Activated CD4-positive, alpha-beta memory T cell treated with anti-CD3 and anti-CD28 coated beads, Interleukin-2, amount 10 ng/mL, durations not matched to agents 7 days and 5 days (primary cell): ENCODE measurements around the gene C4orf36. TPM values are rescaled to one million over a fixed set of nuclear protein-coding genes. Genes with fewer than 3 reads are reported as not detected.
"Not testable (repeated sequence)": the region's sequence is repeated elsewhere in the genome, so short reads cannot be mapped to it uniquely, and the experiment has no call there.

Experiments
- CTCF ChIA-PET: fragments of 350-600 bp; sonication (Branson Sonifier 250); formaldehyde crosslinking; loops from one replicate; lab custom pipeline; 2021; ENCODE audit warnings: antibody characterized with exemption, inconsistent platforms; lab: Charles Lee
- POLR2A ChIA-PET: fragments of 350-600 bp; sonication (Branson Sonifier 250); formaldehyde crosslinking; loops from one replicate; lab custom pipeline; 2021; ENCODE audit warnings: antibody characterized with exemption; lab: Charles Lee
- DNase-seq: peaks from one replicate; pipeline ENCODE4 v3.0.0-alpha.2; 2020
- H3K27ac Mint-ChIP-seq: one replicate; pipeline ENCODE4 v1.8.0; 2021; ENCODE audit warnings: mild to moderate bottlenecking, mixed read lengths
- H3K27me3 Mint-ChIP-seq: one replicate; pipeline ENCODE4 v1.8.0; 2021; ENCODE audit warnings: mixed read lengths
- H3K36me3 Mint-ChIP-seq: one replicate; pipeline ENCODE4 v1.8.0; 2021; ENCODE audit warnings: low read depth, mixed read lengths
- H3K4me1 Mint-ChIP-seq: one replicate; pipeline ENCODE4 v1.8.0; 2021; ENCODE audit warnings: mixed read lengths
- H3K4me3 Mint-ChIP-seq: one replicate; pipeline ENCODE4 v1.8.0; 2021; ENCODE audit warnings: mild to moderate bottlenecking, mixed read lengths
- H3K9me3 Mint-ChIP-seq: one replicate; pipeline ENCODE4 v1.8.0; 2021; ENCODE audit warnings: mixed read lengths
- total RNA-seq, 2 experiments: library from RNA; stranded (reverse); gene quantifications; one replicate each; pipeline ENCODE4 v1.2.3, GENCODE V29; 2021

Gene C4orf36
- total RNA-seq, 2 experiments from 2014 or later = not detected

DNA sequence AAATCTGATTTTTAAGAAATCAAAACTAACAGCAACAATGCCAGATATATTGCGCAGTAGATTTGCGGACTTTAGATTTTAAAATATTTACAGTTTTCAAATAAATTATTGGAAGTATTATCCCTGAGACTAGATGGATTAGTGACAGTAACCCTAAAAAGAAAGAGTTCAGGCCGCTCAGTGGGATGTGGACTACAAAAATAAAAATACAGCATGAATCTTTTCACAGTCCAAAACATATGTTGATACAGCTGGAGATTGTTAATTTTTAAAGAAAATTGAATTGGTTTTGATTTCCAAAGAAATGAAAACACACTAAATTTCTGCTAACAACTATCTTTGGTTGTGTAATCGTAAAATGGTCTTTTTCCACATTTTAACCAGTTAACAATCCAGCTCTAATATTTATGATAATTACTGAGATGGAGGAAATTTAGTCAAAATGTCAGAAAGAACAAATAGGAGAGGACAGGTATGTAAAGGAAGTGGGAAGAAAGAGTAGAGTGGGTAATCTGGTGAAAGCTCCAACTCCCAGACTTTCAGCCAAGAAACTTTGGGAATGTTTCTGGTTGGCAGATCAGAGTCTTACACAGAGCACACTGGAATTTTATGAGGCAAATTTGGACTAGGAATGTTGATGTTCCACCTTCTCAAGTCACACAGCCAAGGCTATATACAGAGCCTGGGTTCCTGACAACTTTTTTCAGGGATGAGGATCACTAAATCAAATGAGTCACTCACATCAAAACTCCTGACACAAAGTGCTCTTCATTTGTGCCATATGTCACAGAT is 15.1 kb downstream of the C4orf36 start:
- H3K36me3 Mint-ChIP-seq = peaks cover 5% of the 10 kb centered on the region

DNA sequence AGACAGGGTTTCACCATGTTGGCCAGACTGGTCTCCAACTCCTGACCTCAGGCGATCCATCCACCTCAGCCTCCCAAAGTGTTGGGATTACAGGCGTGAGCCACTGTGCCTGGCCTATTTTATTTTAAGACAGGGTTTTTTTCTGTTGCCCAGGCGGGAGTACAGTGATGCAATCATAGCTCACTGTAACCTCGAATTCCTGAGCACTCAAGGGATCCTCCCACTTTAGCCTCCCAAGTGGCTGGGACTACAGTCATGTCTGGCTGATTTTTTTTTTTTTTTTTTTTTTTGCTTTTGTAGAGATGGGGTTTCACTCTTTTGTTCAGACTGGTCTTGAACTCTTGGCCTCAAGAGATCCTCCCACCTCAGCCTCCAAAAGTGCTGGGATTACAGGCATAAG is 16.8 kb downstream of the C4orf36 start:
- H3K27me3 Mint-ChIP-seq, DNase-seq, H3K27ac Mint-ChIP-seq, H3K36me3 Mint-ChIP-seq, H3K4me3 Mint-ChIP-seq, H3K4me1 Mint-ChIP-seq, H3K9me3 Mint-ChIP-seq, POLR2A ChIA-PET: not testable (repeated sequence)
- CTCF ChIA-PET = interaction anchor here (0.7 kb wide), 1 partner anchor 9 kb away, joined by 3 read pairs; no protein-coding TSS in a partner anchor

More for the DNA sequence above, 15.1 kb downstream of the C4orf36 start:
- CTCF ChIA-PET = no interaction called here
- POLR2A ChIA-PET = no interaction called here
- H3K27me3 Mint-ChIP-seq = peaks cover under 1% of the 10 kb centered on the region
- H3K4me3 Mint-ChIP-seq = no peak overlapping the region
- no peak overlapping the region for H3K27ac Mint-ChIP-seq
- peaks cover 9% of the 10 kb centered on the region for H3K9me3 Mint-ChIP-seq
- no peaks in the 10 kb centered on the region for H3K4me1 Mint-ChIP-seq
- no peak for DNase-seq

DNA sequence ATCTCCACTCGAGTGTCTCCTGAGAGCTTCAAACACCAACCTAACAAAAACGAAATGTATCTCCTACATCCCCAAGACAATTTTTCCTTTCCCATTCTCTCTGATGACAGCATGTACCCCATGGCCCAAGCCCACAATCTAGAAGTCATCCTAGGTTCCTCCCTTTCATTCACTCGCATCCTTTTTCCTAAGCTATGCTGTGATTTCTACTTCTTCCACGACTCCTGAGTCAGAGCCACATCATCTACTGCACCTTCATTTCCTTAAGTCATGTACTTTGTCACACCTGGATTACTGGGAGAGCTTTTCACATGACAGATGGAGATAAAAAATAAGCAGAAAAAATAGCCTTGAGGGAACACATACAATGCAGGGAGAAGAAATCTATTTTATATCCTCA is 20.1 kb downstream of the C4orf36 start:
- peaks cover 4% of the 10 kb centered on the region for H3K27me3 Mint-ChIP-seq
- no peak overlapping the region for H3K4me3 Mint-ChIP-seq
- no peaks in the 10 kb centered on the region for H3K4me1 Mint-ChIP-seq
- CTCF ChIA-PET = no interaction called here
- POLR2A ChIA-PET = no interaction called here
- no peak overlapping the region for H3K27ac Mint-ChIP-seq
- DNase-seq = no peak
- no peaks in the 10 kb centered on the region for H3K36me3 Mint-ChIP-seq
- no peaks in the 10 kb centered on the region for H3K9me3 Mint-ChIP-seq

DNA sequence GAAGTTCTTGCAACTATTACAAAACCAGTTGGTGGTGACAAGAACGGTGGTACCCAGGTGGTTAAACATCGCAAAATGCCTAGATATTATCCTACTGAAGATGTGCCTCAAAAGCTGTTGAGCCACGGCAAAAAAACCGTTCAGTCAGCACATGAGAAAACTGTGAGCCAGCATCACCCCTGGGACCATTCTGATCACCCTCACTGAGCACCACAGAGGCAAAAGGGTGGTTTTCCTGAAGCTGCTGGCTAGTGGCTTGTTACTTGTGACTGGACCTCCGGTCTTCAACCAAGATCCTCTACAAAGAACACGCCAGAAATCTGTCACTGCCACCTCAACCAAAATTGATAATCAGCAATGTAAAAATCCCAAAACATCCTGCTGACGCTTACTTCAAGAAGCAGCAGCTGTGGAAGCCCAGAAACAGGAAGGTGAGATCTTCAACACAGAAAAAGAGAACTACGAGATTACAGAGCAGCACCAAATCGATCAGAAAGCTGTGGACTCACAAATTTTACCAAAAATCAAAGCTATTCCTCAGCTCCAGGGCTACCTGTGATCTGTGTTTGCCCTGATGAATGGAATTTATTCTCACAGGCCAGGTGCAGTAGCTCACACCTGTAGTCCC is 21.7 kb downstream of the C4orf36 start:
- POLR2A ChIA-PET = no interaction called here
- DNase-seq = no peak
- CTCF ChIA-PET = no interaction called here
- H3K27me3 Mint-ChIP-seq = peaks cover 4% of the 10 kb centered on the region
- no peaks in the 10 kb centered on the region for H3K4me1 Mint-ChIP-seq
- H3K9me3 Mint-ChIP-seq = no peaks in the 10 kb centered on the region
- no peaks in the 10 kb centered on the region for H3K36me3 Mint-ChIP-seq
- no peak overlapping the region for H3K4me3 Mint-ChIP-seq
- no peak overlapping the region for H3K27ac Mint-ChIP-seq

DNA sequence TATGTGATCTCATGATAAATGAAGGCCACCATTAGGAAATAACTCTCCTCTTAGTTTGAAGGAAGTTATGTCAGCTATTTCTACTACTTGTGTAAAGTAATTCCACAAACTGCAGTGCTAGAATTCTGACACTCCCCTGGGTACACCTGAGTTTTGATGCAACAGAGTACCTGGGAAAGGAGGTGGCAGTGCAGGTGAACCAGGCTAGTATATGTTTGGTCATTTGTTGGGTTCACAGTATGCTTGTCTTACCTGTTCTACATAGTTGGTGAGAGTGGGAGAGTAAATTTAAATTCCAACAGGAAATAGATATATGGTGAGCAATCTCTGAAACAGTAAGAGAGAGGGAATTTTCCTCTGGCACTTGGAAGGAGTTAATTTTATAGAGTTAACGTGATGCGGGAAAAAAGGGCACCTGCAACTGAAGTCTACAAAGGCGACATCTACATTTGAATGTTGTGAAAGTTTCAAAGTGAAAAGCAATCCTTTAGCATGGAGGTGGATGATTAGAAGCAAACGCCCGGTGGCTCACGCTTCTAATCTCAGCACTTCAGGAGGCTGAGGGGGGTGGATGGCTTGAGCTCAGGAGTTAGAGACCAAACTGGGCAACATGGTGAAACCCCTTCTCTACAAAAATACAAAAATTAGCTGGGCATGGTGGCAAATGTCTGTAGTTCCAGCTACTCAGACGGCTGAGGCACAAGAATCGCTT is 34.7 kb downstream of the C4orf36 start:
- Mint-ChIP-seq H3K9me3 (no peaks in the 10 kb centered on the region), H3K36me3 (no peaks in the 10 kb centered on the region), H3K4me1 (no peaks in the 10 kb centered on the region), H3K4me3 (no peak overlapping the region), H3K27me3 (no peaks in the 10 kb centered on the region), H3K27ac (no peak overlapping the region)
- ChIA-PET CTCF (no interaction called here), POLR2A (no interaction called here)
- no peak for DNase-seq

DNA sequence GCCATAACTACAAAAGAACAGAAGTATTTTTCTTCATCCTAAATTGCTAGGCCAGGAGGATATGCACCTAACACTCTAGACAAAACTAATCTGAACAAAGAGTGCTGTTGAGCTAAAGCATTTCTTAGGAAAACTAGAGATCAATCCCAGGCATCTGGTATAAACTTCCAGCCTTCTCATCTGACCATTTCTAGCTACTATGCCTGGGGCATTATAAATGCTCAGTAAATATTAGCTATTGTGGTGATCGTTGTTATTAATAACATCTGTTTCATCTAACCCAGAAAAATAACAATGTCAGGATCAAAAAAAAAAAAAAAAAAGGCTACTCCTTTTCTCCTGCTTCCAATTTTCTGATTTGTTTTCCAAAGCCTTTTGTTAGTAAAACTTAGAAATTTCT is 35.3 kb downstream of the C4orf36 start:
- POLR2A ChIA-PET = no interaction called here
- no peaks in the 10 kb centered on the region for H3K36me3 Mint-ChIP-seq
- no peaks in the 10 kb centered on the region for H3K9me3 Mint-ChIP-seq
- CTCF ChIA-PET = interaction anchor here (0.7 kb wide), 1 partner anchor 345 kb away, joined by 4 read pairs; no protein-coding TSS in a partner anchor
- no peak overlapping the region for H3K4me3 Mint-ChIP-seq
- H3K27ac Mint-ChIP-seq = no peak overlapping the region
- DNase-seq = no peak
- H3K27me3 Mint-ChIP-seq = no peaks in the 10 kb centered on the region
- no peaks in the 10 kb centered on the region for H3K4me1 Mint-ChIP-seq

DNA sequence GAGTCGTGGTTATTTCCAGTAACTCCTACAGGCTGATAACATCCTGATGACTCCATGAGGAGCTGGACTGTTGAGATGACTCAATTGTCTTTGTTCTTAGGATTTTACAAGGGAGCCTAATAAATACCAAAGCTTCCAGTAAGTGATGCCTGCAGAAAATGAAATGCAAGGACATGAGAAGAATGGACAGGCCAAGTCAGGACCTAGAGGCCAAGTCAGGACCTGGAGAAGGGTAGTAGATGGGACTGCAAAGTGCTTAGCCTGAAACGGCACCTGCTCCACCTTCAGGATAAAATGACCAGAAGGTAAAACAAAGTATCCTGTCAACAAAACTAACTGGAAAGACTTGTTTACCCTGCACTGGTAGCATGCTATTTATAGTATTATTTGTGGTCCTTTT is 36.6 kb downstream of the C4orf36 start:
- H3K27me3 Mint-ChIP-seq = no peaks in the 10 kb centered on the region
- no peak overlapping the region for H3K4me3 Mint-ChIP-seq
- POLR2A ChIA-PET = no interaction called here
- CTCF ChIA-PET = interaction anchor here (0.6 kb wide), 1 partner anchor 1358 kb away, joined by 4 read pairs; no protein-coding TSS in a partner anchor
- no peak overlapping the region for H3K27ac Mint-ChIP-seq
- H3K4me1 Mint-ChIP-seq = no peaks in the 10 kb centered on the region
- H3K9me3 Mint-ChIP-seq = no peaks in the 10 kb centered on the region
- no peaks in the 10 kb centered on the region for H3K36me3 Mint-ChIP-seq
- no peak for DNase-seq

DNA sequence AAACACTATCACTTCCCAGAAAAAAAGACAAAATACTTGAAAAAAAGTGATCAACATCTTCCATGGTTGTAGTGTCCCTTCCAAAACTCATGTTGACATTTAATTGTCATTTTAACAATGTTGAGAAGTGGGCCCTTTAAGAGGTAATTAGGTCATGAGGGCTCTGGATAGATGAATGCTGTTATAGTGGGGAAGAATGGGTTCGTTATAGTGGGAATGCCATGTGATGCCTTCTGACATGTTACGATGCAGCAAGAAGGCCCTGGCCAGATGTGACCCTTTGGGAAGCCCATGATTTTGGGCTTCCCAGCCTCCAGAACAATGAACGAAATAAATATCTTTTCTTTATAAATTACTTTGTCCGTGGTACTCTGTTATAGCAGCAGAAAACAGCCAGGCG is 39.0 kb downstream of the C4orf36 start:
- Mint-ChIP-seq H3K9me3 (no peaks in the 10 kb centered on the region), H3K27ac (no peak overlapping the region), H3K27me3 (no peaks in the 10 kb centered on the region), H3K4me1 (no peaks in the 10 kb centered on the region), H3K36me3 (no peaks in the 10 kb centered on the region), H3K4me3 (no peak overlapping the region)
- ChIA-PET POLR2A (no interaction called here), CTCF (no interaction called here)
- no peak for DNase-seq

DNA sequence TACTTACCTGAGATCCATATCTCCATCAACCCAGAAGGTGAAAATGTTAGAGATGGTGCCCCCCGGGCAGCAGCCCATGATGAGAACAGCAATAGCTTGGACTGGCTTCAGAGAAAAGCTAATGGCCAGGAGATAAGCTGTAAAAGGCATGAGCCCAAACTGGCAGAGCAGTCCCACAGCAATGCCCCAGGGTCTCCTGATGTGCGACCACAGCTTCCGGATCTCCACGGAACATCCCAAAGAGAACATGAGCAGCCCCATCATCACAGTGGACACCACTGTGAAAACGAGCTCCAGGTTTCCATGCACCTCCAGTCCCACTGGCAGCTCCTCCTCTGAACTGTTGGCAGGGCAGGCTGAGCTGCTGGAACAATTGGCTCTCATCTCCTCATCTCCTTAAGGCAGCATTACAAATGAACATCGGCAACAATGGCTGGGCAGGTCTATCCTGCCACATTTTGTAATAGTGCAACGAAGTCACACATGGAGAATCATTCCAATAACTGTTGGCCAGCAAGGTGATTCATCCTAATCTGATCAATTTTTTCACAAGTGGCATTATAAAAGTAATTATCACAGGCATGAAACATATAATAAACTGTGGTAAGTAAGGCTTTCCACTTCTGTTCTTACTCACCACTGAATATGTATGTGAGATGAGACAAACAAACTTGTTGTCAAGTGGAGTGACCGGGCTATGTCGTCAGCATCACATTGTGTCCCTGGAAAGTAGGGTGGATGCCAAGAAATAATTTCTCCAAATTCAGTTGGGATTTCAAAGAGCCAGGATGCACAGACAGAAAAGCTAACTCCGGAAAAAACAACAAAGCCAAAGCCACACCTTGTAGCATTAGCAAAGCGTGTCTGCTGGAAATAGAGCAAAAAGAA is 43.2 kb downstream of the C4orf36 start, which contains the start of gene SLC10A6:
Gene SLC10A6 (minus strand): TSS at position 653 of the 888 bp plus-strand sequence. CDS start 269 bp downstream, at position 384.
- Mint-ChIP-seq H3K4me3 (no peak within 1 kb of the TSS), H3K36me3 (no peaks in the 10 kb centered on the region), H3K27ac (no peak within 1 kb of the TSS), H3K27me3 (no peaks in the 10 kb centered on the region), H3K9me3 (no peaks in the 10 kb centered on the region), H3K4me1 (no peaks in the 10 kb centered on the region)
- ChIA-PET CTCF (no interaction called here), POLR2A (no interaction called here)
- no peak for DNase-seq

DNA sequence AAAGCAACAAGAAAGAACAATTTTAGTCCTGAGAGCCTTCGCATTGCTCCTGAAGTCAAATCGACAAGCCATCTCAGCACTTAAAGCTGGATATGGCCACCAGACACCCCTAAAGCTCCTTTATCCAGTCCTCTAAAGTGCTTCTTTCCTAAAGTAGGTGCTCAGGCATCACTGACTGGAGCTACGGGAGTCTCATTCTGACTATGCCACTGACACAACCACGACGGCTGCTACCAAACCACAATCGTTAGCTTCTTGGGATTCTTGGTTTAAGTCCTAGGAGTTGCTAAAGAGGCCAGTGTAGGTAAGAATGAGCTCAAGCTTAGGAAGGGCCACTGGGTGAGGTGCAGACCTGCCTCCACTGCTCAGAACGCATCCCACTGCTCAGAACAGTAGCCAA is 44.1 kb downstream of the C4orf36 start:
- Mint-ChIP-seq H3K27ac (no peak overlapping the region), H3K4me3 (no peak overlapping the region), H3K4me1 (no peaks in the 10 kb centered on the region), H3K9me3 (no peaks in the 10 kb centered on the region), H3K27me3 (no peaks in the 10 kb centered on the region), H3K36me3 (no peaks in the 10 kb centered on the region)
- CTCF ChIA-PET = no interaction called here
- POLR2A ChIA-PET = no interaction called here
- DNase-seq = no peak

DNA sequence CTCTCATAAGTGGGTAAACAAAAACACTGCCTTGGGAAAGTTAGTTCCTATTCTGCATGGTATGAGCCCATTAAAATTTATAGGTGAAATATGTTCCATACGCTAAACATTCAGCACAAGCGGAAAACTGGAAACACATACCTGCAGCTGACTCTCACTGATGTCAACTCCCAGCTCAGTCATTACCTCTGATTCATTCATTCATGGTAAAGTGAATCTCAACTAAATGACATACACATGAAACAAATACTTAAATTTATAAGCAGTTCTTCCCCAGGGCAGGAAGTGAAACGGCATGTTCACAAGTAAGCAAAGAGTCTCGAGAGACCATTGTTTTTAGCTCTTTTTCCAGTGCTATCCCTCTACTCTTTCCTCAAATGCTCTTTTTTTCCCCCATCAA is 44.7 kb downstream of the C4orf36 start:
- H3K27me3 Mint-ChIP-seq = no peaks in the 10 kb centered on the region
- CTCF ChIA-PET = no interaction called here

DNA sequence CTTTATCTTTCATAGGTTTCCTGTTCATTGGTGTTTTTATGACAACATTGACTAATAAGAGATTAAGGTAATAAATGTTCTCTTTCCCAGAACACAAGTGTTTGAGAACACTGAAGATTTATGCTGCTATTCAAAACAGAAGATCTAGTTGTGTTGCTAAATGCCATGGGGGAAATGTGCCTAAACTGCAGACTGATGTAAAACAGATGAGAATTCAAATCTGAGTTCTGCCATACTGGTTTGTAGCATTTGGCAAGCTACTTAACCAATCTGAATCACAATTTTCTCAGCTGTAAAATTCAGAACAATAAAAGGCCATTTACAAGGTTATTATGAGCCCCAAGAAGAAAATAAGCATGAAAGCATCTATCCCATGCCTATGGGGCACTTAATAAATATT is 45.3 kb downstream of the C4orf36 start:
- H3K9me3 Mint-ChIP-seq = no peaks in the 10 kb centered on the region
- no peak overlapping the region for H3K4me3 Mint-ChIP-seq
- CTCF ChIA-PET = no interaction called here
- DNase-seq = no peak
- POLR2A ChIA-PET = no interaction called here
- no peak overlapping the region for H3K27ac Mint-ChIP-seq
- H3K36me3 Mint-ChIP-seq = no peaks in the 10 kb centered on the region
- no peaks in the 10 kb centered on the region for H3K4me1 Mint-ChIP-seq
- no peaks in the 10 kb centered on the region for H3K27me3 Mint-ChIP-seq

More for the DNA sequence above, 44.7 kb downstream of the C4orf36 start:
- no peaks in the 10 kb centered on the region for H3K4me1 Mint-ChIP-seq
- DNase-seq = no peak
- H3K27ac Mint-ChIP-seq = no peak overlapping the region
- H3K9me3 Mint-ChIP-seq = no peaks in the 10 kb centered on the region
- H3K36me3 Mint-ChIP-seq = no peaks in the 10 kb centered on the region
- no peak overlapping the region for H3K4me3 Mint-ChIP-seq
- POLR2A ChIA-PET = no interaction called here
